ENCODE results near the gene WDR59.

WDR59 gene

GRCh38 chr16:74903120-74903519 lies 81.8 kb downstream of the WDR59 start:
- no peak for DNase-seq (ENCODE audit: low read depth)

GRCh38 chr16:74902161-74902560 lies 82.8 kb downstream of the WDR59 start:
- DNase-seq (ENCODE audit: low read depth): no peak

DNA sequence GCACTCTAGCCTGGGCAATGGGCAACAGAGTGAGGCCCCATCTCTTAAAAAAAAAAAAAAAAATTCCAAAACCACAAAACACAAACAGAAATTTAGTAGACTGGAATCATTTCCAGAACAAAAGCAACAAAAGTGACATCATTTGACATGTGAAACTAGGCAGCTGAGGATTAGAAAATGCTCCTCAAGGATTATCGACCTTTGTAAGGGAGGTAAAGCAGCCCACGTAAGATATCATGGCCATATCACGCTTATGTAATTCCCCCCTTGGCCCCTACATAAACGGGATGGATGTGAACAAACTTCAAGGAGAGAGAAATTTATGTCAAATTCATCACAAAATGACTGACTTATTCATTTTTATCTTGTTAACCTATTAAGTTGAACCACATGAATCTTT lies 83.3 kb downstream of the WDR59 start:
- DNase-seq (ENCODE audit: low read depth): no peak

- DNase-seq (ENCODE audit: low read depth): no peak
Measured at GRCh38 chr16:74899816-74900215, 85.1 kb downstream of the WDR59 start.

- DNase-seq (ENCODE audit: low read depth): no peak
Measured at GRCh38 chr16:74898659-74899058, 86.3 kb downstream of the WDR59 start.

- no peak for DNase-seq (ENCODE audit: low read depth)
Measured at GRCh38 chr16:74896389-74897370, 88.2 kb downstream of the WDR59 start.

GRCh38 chr16:74893541-74893940 lies 91.4 kb downstream of the WDR59 start:
- no peak for DNase-seq (ENCODE audit: low read depth)

- DNase-seq (ENCODE audit: low read depth): no peak
Measured at GRCh38 chr16:74892574-74893461, 92.1 kb downstream of the WDR59 start.

- no peak for DNase-seq (ENCODE audit: low read depth)
Measured at GRCh38 chr16:74888888-74889287, 96.0 kb downstream of the WDR59 start.

- DNase-seq (ENCODE audit: low read depth): no peak
Measured at GRCh38 chr16:74888232-74888862, 96.6 kb downstream of the WDR59 start.

- DNase-seq (ENCODE audit: low read depth): no peak
Measured at GRCh38 chr16:74887084-74887483, 97.8 kb downstream of the WDR59 start.

GRCh38 chr16:74877706-74878105 lies 107.2 kb downstream of the WDR59 start:
- no peak for DNase-seq (ENCODE audit: low read depth)

- DNase-seq (ENCODE audit: low read depth): no peak
Measured at GRCh38 chr16:74874912-74875546, 109.9 kb downstream of the WDR59 start.

DNA sequence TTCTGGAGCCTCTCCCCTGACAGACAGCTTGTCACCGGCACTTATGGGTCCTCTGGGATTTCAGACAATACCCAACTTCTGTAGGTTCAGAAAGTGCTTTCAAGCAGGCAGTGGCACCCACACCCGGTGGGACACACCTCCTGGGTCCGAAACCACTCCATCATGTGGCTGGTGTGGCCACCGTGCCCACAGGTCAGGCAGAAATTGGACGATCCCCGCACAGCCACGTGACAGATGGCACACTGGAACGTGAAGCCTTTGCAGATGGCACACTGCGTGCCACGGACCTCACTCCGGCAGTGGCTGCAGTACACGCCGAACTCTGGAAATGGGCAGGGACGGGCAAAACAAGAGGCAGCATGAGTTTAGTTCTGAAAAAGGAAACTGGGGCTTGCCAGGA lies 110.8 kb downstream of the WDR59 start:
- DNase-seq (ENCODE audit: low read depth): no peak

DNA sequence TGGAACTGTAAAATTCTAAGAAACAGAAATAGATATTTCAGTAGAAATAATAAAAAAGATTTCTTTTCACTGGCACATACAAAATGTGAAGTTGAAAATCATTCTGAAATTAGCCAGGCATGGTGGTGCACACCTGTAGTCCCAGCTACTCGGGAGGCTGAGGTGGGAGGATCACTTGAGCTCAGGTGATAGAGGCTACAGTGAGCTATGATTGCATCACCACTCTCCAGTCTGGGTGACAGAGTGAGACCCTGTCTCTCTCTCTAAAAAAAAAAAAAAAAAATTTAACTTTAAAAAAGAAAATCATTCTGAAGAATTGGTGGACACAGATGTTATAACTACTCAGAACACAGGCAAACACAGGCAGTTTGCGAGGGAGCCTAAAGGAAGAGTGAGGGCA lies 112.6 kb downstream of the WDR59 start:
- DNase-seq (ENCODE audit: low read depth): no peak

GRCh38 chr16:74871608-74872007 lies 113.3 kb downstream of the WDR59 start:
- DNase-seq (ENCODE audit: low read depth): no peak

GRCh38 chr16:74868501-74868900 lies 116.4 kb downstream of the WDR59 start:
- DNase-seq (ENCODE audit: low read depth): no peak

GRCh38 chr16:74868035-74868434 lies 116.9 kb downstream of the WDR59 start:
- no peak for DNase-seq (ENCODE audit: low read depth)

DNA sequence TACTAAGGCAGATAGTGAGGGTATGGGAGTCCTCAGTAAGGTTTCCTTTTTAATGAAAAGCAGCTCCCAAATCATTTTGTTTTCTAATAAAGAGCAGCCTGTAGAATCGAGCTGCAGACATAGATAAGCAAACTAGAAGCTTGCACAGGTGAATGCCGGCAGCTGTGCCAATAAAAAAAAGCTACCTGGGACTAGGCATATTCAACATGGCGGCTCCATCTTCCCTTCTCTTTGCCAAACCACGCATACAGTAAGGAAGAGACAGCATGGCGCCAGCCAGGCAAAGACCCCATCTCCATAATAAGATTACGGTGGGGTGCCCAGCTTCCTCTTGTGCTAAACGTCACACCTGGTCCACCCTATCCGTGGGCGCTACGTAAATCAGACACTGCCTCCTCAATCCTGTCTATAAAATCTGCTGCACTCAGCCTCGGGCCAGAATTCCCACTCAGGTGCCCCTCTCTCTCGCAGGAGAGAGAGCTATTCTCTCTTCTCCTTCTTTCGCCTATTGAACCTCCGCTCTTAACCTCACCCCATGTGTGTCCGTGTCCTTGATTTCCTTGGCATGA lies 117.6 kb downstream of the WDR59 start:
- DNase-seq (ENCODE audit: low read depth): no peak

DNA sequence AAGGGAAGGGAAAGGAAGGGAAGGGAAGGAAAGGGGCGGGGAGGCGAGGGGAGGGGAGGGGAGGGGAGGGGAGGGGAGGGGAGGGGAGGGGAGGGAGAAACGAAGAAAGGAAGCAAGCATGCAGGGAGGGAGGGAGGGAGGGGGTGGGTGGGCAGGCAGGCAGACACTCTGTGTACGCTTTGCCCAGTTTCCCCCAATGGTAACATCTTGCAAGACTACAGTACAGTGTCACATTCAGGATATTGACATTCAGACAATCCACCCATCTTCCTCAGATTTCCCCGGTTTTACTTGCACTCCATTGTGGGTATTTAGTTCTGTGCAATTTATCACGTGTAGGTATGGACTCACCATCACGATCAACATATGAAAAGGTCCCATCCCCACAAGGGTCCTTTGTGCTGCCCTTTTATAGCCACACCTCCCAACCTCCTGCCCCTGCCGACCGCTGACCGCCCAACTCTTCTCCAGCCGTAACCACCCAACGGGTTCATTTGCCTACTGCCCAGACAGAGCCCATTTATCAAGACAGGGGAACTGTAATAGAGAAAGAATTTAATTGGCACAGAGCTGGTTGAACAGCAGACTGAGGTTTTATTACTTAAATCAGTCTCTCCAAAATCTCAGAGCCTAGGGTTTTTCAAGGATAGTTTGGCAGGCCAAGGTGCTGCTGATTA lies 118.9 kb downstream of the WDR59 start:
- no peak for DNase-seq (ENCODE audit: low read depth)

DNA sequence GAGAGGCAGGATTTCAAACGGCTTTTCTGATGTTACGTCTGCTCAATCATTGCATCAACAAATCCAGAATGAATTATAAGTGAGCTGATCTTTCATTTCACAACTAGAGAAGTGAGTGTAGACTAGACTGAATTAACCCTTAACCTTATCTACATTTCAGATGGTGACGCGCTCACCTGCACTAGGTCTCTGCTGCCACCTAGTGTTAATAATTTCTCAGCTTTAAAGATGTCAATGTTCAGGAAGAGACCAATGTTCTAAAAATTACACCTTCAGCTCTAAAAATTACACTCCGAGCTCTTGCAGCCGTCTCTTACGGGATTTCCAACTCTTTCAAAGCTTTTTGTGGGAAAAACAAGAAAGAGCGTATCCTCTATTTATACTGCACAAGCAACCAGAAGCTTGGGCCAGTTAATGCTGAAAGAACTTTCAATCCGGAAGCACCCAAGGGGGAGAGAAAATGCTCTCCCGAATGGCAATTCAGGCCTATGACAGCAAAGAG lies 122.1 kb downstream of the WDR59 start:
- DNase-seq (ENCODE audit: low read depth): no peak

Measured in stimulated activated CD8-positive, alpha-beta memory T cell treated with anti-CD3 and anti-CD28 coated beads, Interleukin-4, amount 100 ng/mL, for 24 hours (primary cell).